Cortex of kidney (tissue), 1 donor: ENCODE data around the gene ABHD15.

Experiments
- DNase-seq: peaks from one replicate; lab custom pipeline; 2025; lab: John Stamatoyannopoulos, UW

The ABHD15 gene

GRCh38 chr17:29595107-29595942, 28.5 kb upstream of the ABHD15 start:
- no peak for DNase-seq

GRCh38 chr17:29594519-29595090, 27.8 kb upstream of the ABHD15 start:
- DNase-seq = no peak

GRCh38 chr17:29593591-29594518, 27.0 kb upstream of the ABHD15 start:
- no peak for DNase-seq

GRCh38 chr17:29592850-29593551, 26.2 kb upstream of the ABHD15 start, which contains the start of gene ANKRD13B:
Gene ANKRD13B (plus strand): TSS chr17:29593132. CDS start chr17:29593622, 490 bp downstream.
- no peak for DNase-seq

- DNase-seq = no peak
These were observed 25.1 kb upstream of the ABHD15 start for GRCh38 chr17:29591737-29592608.

GRCh38 chr17:29591146-29591736, 24.4 kb upstream of the ABHD15 start:
- no peak for DNase-seq

- no peak for DNase-seq
These were observed 23.7 kb upstream of the ABHD15 start for GRCh38 chr17:29590411-29591145.

- DNase-seq = no peak
These were observed 22.9 kb upstream of the ABHD15 start, which contains the start of gene GIT1 for GRCh38 chr17:29589524-29590410. Gene GIT1 (minus strand): TSS chr17:29589648. CDS start chr17:29589378, 270 bp downstream.

GRCh38 chr17:29588562-29589411, 21.9 kb upstream of the ABHD15 start:
- no peak for DNase-seq

GRCh38 chr17:29588017-29588561, 21.3 kb upstream of the ABHD15 start:
- DNase-seq = no peak

GRCh38 chr17:29587591-29587990, 20.8 kb upstream of the ABHD15 start:
- DNase-seq = no peak

GRCh38 chr17:29586676-29587469, 20.0 kb upstream of the ABHD15 start:
- no peak for DNase-seq

- no peak for DNase-seq
These were observed 18.4 kb upstream of the ABHD15 start for GRCh38 chr17:29585080-29585751.

GRCh38 chr17:29584452-29585079, 17.7 kb upstream of the ABHD15 start:
- no peak for DNase-seq
